ENCODE results near the gene TEC. TPM values are rescaled to one million over a fixed set of nuclear protein-coding genes. Genes with fewer than 3 reads are reported as not detected.

Gene TEC
- total and polyA plus RNA-seq, 2 of the 8 experiments (the other 6 are each of a cell fraction or from before 2014, with no cell fraction given), result 0.73 to 1.8 TPM

DNA sequence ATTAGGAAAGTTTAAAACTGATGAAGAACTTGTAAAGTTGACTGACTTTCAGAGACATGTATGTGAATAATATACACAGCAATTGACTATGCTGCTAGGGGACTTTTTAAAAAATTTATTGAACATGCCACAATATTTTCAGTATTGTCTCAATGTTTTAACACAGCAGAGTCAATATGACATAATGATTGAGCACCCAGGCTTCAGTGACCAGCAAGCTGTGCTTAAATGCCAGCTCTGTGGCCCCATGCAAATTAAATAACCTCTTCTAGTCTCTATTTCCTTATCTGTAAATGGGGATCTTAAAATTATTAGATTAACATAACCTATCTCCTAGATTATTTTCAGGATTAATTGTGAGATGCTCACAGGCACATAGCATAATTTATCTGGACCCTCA is 78.8 kb downstream of the TEC start:
- no peak overlapping the region for H2BK20ac ChIP-seq (ENCODE audit: low read length)
- ChIA-PET CTCF (ENCODE audit: partially characterized antibody) (no interaction called here), POLR2A (ENCODE audit: partially characterized antibody) (no interaction called here)
- FAIRE-seq, result no peak
- no peaks in the 10 kb centered on the region for H3K79me1 ChIP-seq (ENCODE audit: low read depth, low read length)
- no peaks in the 10 kb centered on the region for H3K27me3 ChIP-seq (replicated peaks in 1 of 4; ENCODE audit: control insufficient read depth in 3 of 4, extremely low read depth in 1 of 4, insufficient read depth in 3 of 4, low read length in 3 of 4)
- H2BK15ac ChIP-seq (ENCODE audit: low read length), result no peak overlapping the region
- H4K5ac ChIP-seq (ENCODE audit: insufficient read length, low read depth, low read length), result no peak overlapping the region
- no peaks in the 10 kb centered on the region for H3K23me2 ChIP-seq (ENCODE audit: low read depth, low read length)
- no peak overlapping the region for H3K14ac ChIP-seq (ENCODE audit: insufficient read length)
- TF ChIP-seq CHD2 (IDR thresholded peaks at IDR 0.05; ENCODE audit: low read length), result no peak
- no peak for TF ChIP-seq CEBPB (IDR thresholded peaks at IDR 0.05; ENCODE audit: low read depth, low read length)
- TF ChIP-seq SIX5 (IDR thresholded peaks at IDR 0.05; ENCODE audit: low read depth, low read length), result no peak
- no peak for TF ChIP-seq ASH2L (IDR thresholded peaks at IDR 0.05; ENCODE audit: low read length)
- no peak for TF ChIP-seq KDM1A (IDR thresholded peaks at IDR 0.05; ENCODE audit: borderline replicate concordance, low read length)
- no peak for TF ChIP-seq POLR2AphosphoS5 (IDR thresholded peaks at IDR 0.05; ENCODE audit: low read depth, low read length)
- TF ChIP-seq KDM4A (IDR thresholded peaks at IDR 0.05; ENCODE audit: low read depth, low read length, severe bottlenecking), result no peak
- TF ChIP-seq, protein P1, sequence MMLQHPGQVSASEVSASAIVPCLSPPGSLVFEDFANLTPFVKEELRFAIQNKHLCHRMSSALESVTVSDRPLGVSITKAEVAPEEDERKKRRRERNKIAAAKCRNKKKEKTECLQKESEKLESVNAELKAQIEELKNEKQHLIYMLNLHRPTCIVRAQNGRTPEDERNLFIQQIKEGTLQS (IDR thresholded peaks at IDR 0.05; ENCODE audit: insufficient read depth, low read depth, low read length), result no peak
- TF ChIP-seq POLR2A (IDR thresholded peaks at IDR 0.05; ENCODE audit: control extremely low read depth in 1 of 2, low read depth in 2 of 2, low read length in 2 of 2), result no peak
- TF ChIP-seq TAF7 (optimal IDR thresholded peaks at IDR 0.05; ENCODE audit: borderline replicate concordance, low read depth, low read length), result no peak
- no peak for TF ChIP-seq JUN (IDR thresholded peaks at IDR 0.05; ENCODE audit: low read depth, low read length)
- no peak for TF ChIP-seq MAFK (IDR thresholded peaks at IDR 0.05; ENCODE audit: low read depth, low read length)
- no peak for TF ChIP-seq TAF1 (IDR thresholded peaks at IDR 0.05; ENCODE audit: low read depth, low read length)
- TF ChIP-seq RXRA (IDR thresholded peaks at IDR 0.05; ENCODE audit: insufficient read depth, low read depth, low read length), result no peak
- TF ChIP-seq, protein P2, sequence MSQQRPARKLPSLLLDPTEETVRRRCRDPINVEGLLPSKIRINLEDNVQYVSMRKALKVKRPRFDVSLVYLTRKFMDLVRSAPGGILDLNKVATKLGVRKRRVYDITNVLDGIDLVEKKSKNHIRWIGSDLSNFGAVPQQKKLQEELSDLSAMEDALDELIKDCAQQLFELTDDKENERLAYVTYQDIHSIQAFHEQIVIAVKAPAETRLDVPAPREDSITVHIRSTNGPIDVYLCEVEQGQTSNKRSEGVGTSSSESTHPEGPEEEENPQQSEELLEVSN (IDR thresholded peaks at IDR 0.05), result no peak
- TF ChIP-seq SIRT6 (IDR thresholded peaks at IDR 0.05; ENCODE audit: low read length), result no peak
- no peak for TF ChIP-seq GABPA (IDR thresholded peaks at IDR 0.05; ENCODE audit: borderline replicate concordance, insufficient read depth, low read length)
- H3K9ac ChIP-seq (replicated peaks in 1 of 4; ENCODE audit: extremely low read depth in 1 of 4, low read depth in 3 of 4, low read length in 3 of 4), result no peak overlapping the region
- H2BK5ac ChIP-seq (ENCODE audit: low read depth, low read length), result no peak overlapping the region
- no peaks in the 10 kb centered on the region for H3K79me2 ChIP-seq (ENCODE audit: control insufficient read depth in 1 of 2, insufficient read depth in 2 of 2, low read length in 2 of 2)
- no peak overlapping the region for H3K56ac ChIP-seq (replicated peaks; ENCODE audit: insufficient read length, low read depth, low read length)
- H3K9me3 ChIP-seq (ENCODE audit: insufficient read depth in 2 of 2, low read depth in 1 of 2, low read length in 1 of 2), result peaks cover 0 to 8% of the 10 kb centered on the region in 2 experiments; a peak in 2 of 4 replicates
- H3K4me3 ChIP-seq (ENCODE audit: extremely low read depth in 1 of 4, insufficient read depth in 2 of 4, low read depth in 3 of 4, low read length in 4 of 4), result no peak overlapping the region
- H3K27ac ChIP-seq (ENCODE audit: low read depth, low read length), result no peak overlapping the region
- no peaks in the 10 kb centered on the region for H3K36me3 ChIP-seq (ENCODE audit: control insufficient read depth in 2 of 4, insufficient read depth in 4 of 4, low read length in 3 of 4)
- no peak for DNase-seq (ENCODE audit: low read depth in 1 of 2, low spot score in 2 of 2)
- no peak overlapping the region for H2AFZ ChIP-seq (ENCODE audit: low read length)
- no peaks in the 10 kb centered on the region for H3K4me1 ChIP-seq (replicated peaks in 1 of 4; ENCODE audit: control insufficient read depth in 3 of 4, insufficient read depth in 4 of 4, low read length in 3 of 4)
- no peak overlapping the region for H4K8ac ChIP-seq (ENCODE audit: extremely low read depth, insufficient read depth, low read length)
- no peak overlapping the region for H2AK5ac ChIP-seq (ENCODE audit: low read depth, low read length)
- no peak overlapping the region for H3K4ac ChIP-seq (replicated peaks; ENCODE audit: insufficient read length, low read depth, low read length)
- no peak overlapping the region for H2BK120ac ChIP-seq (replicated peaks; ENCODE audit: low read depth, low read length)
- H3K4me2 ChIP-seq (ENCODE audit: insufficient read depth in 1 of 2, low read depth in 2 of 2, low read length in 2 of 2), result no peak overlapping the region
- no peak overlapping the region for H4K91ac ChIP-seq (replicated peaks; ENCODE audit: insufficient read length, low read length)
- H3K18ac ChIP-seq (ENCODE audit: extremely low read depth, low read length), result no peak overlapping the region
- H4K20me1 ChIP-seq (replicated peaks in 1 of 2; ENCODE audit: control insufficient read depth in 1 of 2, insufficient read depth in 2 of 2, low read length in 2 of 2), result no peaks in the 10 kb centered on the region
- no peak overlapping the region for H3K23ac ChIP-seq (ENCODE audit: insufficient read length)
- H2BK12ac ChIP-seq (ENCODE audit: low read depth, low read length), result no peak overlapping the region

Measured in H1 (cell line).